Small intestine (tissue), 7 donors: ENCODE data around the gene ANOS1. TPM values are rescaled to one million over a fixed set of nuclear protein-coding genes. Genes with fewer than 3 reads are reported as not detected.
A peak's percentile ranks its signal among the peaks of the same experiment; 100 is the strongest.

Experiments used
- DNase-seq, 2 donors: peaks; one replicate each; pipeline versions ENCODE4 v3.0.0 to v3.0.0-alpha.2; 2013
- FAIRE-seq: peaks from 2 replicates; lab custom pipeline; 2012; peaks lifted over from hg19 to GRCh38; lab: Jason Lieb, UNC
- H3K27ac ChIP-seq, 3 donors: one replicate each; pipeline ENCODE4 v1.5.1; 2013; ENCODE audit warnings: low read length in 2 of 3, mild to moderate bottlenecking in 2 of 3, control low read depth in 1 of 3, inconsistent platforms in 1 of 3, low read depth in 1 of 3, moderate library complexity in 1 of 3
- H3K27me3 ChIP-seq, 3 donors: one replicate each; pipeline ENCODE4 v1.6.1; 2013; ENCODE audit warnings: low read length in 3 of 3, inconsistent platforms in 1 of 3; ENCODE audit not compliant: control insufficient read depth in 3 of 3, insufficient read depth in 3 of 3
- H3K36me3 ChIP-seq, 3 donors: one replicate each; pipeline ENCODE4 v1.6.1; 2013; ENCODE audit warnings: low read length in 3 of 3, inconsistent platforms in 1 of 3, low read depth in 1 of 3, mild to moderate bottlenecking in 1 of 3, moderate library complexity in 1 of 3; ENCODE audit not compliant: control insufficient read depth in 3 of 3, insufficient read depth in 2 of 3
- H3K4me1 ChIP-seq, 3 donors: one replicate each; pipeline ENCODE4 v1.6.1; 2013; ENCODE audit warnings: low read length in 2 of 3, inconsistent platforms in 1 of 3, low read depth in 1 of 3, mild to moderate bottlenecking in 1 of 3, moderate library complexity in 1 of 3; ENCODE audit not compliant: control insufficient read depth in 3 of 3, insufficient read depth in 2 of 3
- H3K4me3 ChIP-seq, 3 donors: one replicate each; pipeline ENCODE4 v1.5.1; 2013; ENCODE audit warnings: low read length in 3 of 3, control low read depth in 1 of 3, inconsistent platforms in 1 of 3, low read depth in 1 of 3, mild to moderate bottlenecking in 1 of 3, moderate library complexity in 1 of 3
- H3K9me3 ChIP-seq, 2 donors: one replicate each; pipeline ENCODE4 v1.6.1; 2013; ENCODE audit warnings: low read depth in 1 of 2, low read length in 1 of 2; ENCODE audit not compliant: control insufficient read depth in 2 of 2, insufficient read depth in 1 of 2
- WGBS, 3 donors: extraction: QIAGEN DNeasy Blood & Tissue Kit; methylation state at CpG; one replicate each; pipeline ENCODE4 v1.1.7; 2013; 5-methylcytosine and 5-hydroxymethylcytosine counted together
- polyA plus RNA-seq, 4 donors: library from polyadenylated mRNA; stranded (reverse) in 3 of 4; unstranded in 1 of 4; fragments of 200-250 nt in 3 of 4; fragments of 120-200 nt in 1 of 4; gene quantifications; one replicate each; pipeline versions ENCODE4 v1.2.1 to v1.2.3, GENCODE V29; 2013
- donor health status: healthy with polysubstance abuse.
- donor health status: control.
- donor health status: control.
- donor health status: Bipolar disorder and iron deficiency.
- donor health status: healthy.

The ANOS1 gene
- polyA plus RNA-seq, 4 donors: 0.19 to 0.87 TPM; not detected in 2

DNA sequence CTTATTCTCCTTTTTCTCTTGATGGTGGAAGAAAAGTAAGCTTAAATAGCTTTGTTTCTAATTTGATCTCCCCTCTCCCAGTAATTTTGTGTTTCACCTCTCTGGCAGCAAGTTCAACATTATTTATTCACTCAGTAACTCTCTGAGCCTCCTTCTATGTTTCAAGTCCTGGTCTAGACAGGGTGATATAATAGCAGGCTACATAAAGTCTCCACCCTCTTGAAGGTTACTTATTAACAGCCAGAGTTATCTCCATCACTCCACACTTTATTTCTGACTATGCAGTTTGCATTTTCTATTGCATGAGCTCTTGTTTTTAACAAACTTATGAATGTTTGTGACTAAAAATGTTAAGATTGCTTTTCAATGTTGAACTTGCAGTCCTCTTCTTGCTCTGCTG, 17.8 kb upstream of the ANOS1 start:
- FAIRE-seq: no peak
- H3K27me3 ChIP-seq: no peaks in the 10 kb centered on the region
- no peaks in the 10 kb centered on the region for H3K9me3 ChIP-seq

DNA sequence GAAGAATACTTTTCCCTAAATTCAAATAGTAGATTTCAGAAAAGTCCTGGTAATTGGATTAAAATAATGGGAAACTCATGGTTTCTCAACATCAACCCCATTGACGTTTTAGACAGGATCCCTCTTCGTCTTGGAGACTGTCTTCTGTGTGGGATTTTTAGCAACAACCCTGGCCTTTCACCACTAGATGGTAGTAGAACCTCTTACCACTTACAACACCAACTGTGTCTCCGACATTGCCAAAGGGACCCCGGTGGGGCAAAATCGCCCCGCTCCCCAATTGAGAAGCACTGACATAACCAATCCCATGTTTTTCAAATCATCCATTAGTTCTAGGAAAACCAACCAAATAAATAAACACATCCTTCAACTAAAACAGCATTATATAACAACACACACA, 16.9 kb upstream of the ANOS1 start:
- DNase-seq (peak; percentile 2 to 13), FAIRE-seq (no peak)
- no peak overlapping the region for H3K27ac ChIP-seq
- no peaks in the 10 kb centered on the region for H3K27me3 ChIP-seq
- H3K9me3 ChIP-seq: no peaks in the 10 kb centered on the region
- no peaks in the 10 kb centered on the region for H3K36me3 ChIP-seq
- H3K4me1 ChIP-seq: no peaks in the 10 kb centered on the region
- no peak overlapping the region for H3K4me3 ChIP-seq
- WGBS, 3 donors: 9 to 13% (median 12%) methylated on average over 6 of the region's 6 CpGs

More for the DNA sequence above, 17.8 kb upstream of the ANOS1 start:
- Histone ChIP-seq H3K4me3 (no peak overlapping the region), H3K36me3 (no peaks in the 10 kb centered on the region), H3K4me1 (no peaks in the 10 kb centered on the region), H3K27ac (no peak overlapping the region)
- peak in 1 of 2 donors; percentile 5 for DNase-seq

DNA sequence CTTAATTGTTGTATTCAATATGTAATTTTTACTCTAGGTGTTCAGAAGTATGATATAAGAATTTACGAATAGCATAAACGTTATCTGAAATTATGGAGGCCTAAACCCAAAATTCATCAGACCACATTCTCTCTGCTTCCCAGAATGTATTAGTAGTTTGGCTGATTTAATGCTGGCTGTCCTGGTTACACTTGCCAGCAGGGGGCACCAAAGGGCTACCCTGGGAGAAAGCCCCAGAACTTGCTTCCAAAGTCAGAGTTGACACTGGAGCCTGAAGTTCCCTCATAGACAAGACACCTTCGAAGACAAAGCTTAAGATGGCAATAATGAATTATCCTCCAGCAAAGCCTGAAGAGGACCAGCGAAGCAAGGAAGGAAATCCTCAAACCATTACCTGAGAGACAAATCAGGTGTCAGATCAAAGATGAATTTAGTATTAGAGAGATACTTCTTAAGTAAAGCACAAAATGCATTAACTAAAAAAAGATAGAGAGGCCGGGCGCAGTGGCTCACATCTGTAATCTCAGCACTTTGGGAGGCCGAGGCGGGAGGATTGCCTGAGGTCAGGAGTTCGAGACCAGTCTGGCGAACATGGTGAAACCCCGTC, 11.3 kb upstream of the ANOS1 start:
- Histone ChIP-seq H3K36me3 (no peaks in the 10 kb centered on the region), H3K4me1 (no peaks in the 10 kb centered on the region), H3K27me3 (no peaks in the 10 kb centered on the region), H3K9me3 (no peaks in the 10 kb centered on the region), H3K27ac (no peak overlapping the region), H3K4me3 (no peak overlapping the region)
- peak; percentile 33 to 37 for DNase-seq
- no peak for FAIRE-seq
- 61 to 72% (median 67%) methylated on average over 11 of the region's 11 CpGs for WGBS, 3 donors

DNA sequence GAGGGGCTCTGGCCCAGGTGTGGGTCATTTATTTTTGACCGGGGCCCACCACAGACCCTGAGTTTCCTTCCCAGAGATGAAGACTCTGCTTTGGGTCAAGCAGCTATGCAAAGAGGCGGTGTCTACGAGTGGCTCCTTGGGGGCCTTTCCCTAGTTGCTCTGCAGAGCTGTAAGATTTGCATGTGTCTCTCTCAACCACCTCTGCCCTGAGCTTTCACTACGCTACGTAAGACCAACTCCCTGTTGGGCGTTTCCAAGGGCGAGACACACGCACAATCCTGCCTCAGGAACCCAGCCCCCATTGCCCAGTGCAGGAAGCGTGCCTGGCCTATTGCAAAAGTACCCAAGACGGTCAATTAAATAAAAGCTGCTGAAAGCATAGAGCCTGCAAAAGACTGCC, 10.0 kb upstream of the ANOS1 start:
- no peak for DNase-seq
- Histone ChIP-seq H3K4me1 (no peaks in the 10 kb centered on the region), H3K36me3 (no peaks in the 10 kb centered on the region), H3K9me3 (no peaks in the 10 kb centered on the region), H3K27ac (no peak overlapping the region), H3K4me3 (no peak overlapping the region), H3K27me3 (no peaks in the 10 kb centered on the region)
- 82 to 91% (median 85%) methylated on average over 10 of the region's 10 CpGs for WGBS, 3 donors
- no peak for FAIRE-seq

DNA sequence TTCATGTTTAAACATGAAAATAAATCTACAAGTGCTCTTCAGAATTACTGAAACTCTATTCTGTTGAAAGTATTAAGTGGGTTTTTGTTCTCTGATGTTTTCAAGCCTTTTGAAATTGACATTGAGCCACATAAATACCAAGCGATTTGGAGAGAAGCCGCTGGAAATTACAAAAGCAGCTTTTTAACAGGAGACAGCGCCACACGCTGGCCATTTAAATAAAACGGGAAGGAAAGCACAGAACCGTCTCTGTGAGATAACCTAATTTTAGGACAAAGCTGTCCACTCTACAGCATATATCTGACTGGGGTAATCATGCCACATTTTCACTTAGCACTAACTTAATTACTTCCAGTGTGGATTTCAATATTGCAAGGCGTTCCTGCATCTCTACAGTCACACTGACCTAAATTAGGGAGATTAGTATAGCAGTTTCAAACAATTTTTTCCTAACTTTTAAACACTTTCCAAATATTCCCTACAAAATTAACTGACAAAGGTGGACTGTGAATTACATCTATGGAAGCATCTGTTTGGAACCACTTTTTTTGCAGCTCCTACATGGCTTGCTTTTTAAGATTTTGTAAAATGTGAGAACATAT, 6.8 kb upstream of the ANOS1 start:
- no peaks in the 10 kb centered on the region for H3K36me3 ChIP-seq
- H3K4me1 ChIP-seq: no peaks in the 10 kb centered on the region
- FAIRE-seq (no peak), DNase-seq (peak; percentile 15 to 28)
- H3K4me3 ChIP-seq: no peak overlapping the region
- H3K27me3 ChIP-seq: peaks cover 0 to 1% (median 0%) of the 10 kb centered on the region in 3 donors
- no peak overlapping the region for H3K27ac ChIP-seq
- H3K9me3 ChIP-seq: no peaks in the 10 kb centered on the region
- WGBS, 3 donors: 2% methylated on average over 7 of the region's 7 CpGs

DNA sequence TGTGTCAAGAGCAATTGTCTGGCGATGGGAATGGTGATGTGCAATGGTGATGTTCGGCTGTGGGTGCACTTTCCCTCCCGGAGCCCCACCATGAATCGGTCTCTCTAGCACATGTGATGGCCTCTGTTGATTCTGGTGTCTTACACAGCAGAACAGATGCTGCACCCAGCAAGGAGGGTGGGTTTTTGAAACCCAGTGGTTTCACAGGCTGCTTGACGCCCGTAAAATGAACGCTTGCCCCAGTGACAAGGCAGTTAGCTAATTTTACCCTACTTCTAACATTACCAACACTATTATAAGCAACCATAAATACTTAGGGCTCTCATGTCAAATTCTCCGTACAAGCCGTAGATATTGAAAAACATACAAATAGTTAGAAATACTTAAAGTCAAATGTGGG, 5.9 kb upstream of the ANOS1 start:
- FAIRE-seq: no peak
- no peak overlapping the region for H3K4me3 ChIP-seq
- H3K36me3 ChIP-seq: no peaks in the 10 kb centered on the region
- H3K4me1 ChIP-seq: no peaks in the 10 kb centered on the region
- no peak for DNase-seq
- no peaks in the 10 kb centered on the region for H3K9me3 ChIP-seq
- WGBS, 3 donors: 81 to 92% (median 90%) methylated on average over 9 of the region's 9 CpGs
- H3K27ac ChIP-seq: no peak overlapping the region
- peaks cover 0 to 7% (median 0%) of the 10 kb centered on the region in 3 donors for H3K27me3 ChIP-seq

DNA sequence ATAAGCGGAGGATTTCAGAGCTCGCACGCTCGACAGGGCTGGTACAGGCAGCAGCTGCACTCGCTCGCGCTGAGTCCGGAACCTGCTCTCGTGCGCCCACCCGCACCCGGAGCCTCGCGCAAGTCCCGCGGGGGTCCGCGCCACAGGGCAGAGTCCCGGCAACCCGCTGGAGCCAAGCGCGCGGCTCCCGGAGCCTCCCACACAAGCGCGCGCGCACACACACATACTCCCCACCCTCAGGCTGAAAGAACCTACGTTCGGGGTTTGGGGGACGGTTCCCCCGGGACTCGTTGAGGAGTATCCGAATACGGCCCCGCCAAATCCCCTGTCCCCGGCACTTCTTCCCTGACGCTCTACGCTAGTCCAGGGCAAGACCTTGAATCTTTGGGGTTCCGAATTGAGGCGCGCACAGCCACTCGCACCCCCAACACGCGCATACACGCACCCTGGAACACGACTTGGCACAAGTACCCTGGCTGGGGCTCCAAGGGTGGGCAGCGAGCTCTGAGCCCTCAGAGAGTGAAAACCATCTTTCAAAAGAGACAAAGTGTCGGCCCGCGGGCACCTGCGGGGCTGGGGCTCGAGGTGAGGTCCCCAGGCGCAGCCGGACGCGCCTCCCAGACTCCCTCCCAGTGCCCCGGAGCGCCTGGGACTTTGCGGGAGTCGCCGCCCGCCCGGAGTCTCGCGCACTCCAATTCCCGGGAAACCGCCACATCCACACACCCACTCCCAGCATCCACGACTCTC, 952 bp downstream of the ANOS1 start:
- H3K27me3 ChIP-seq: peaks cover 4 to 39% (median 13%) of the 10 kb centered on the region in 3 donors
- H3K36me3 ChIP-seq: no peaks in the 10 kb centered on the region
- FAIRE-seq (no peak), DNase-seq (peak in 1 of 2 donors; percentile 2)
- no peaks in the 10 kb centered on the region for H3K9me3 ChIP-seq
- no peak overlapping the region for H3K27ac ChIP-seq
- 2 to 13% (median 3%) methylated on average over 48 to 69 of the region's 69 CpGs for WGBS, 3 donors
- no peaks in the 10 kb centered on the region for H3K4me1 ChIP-seq
- peak overlapping the region in 1 of 3 donors; percentile 40 for H3K4me3 ChIP-seq

DNA sequence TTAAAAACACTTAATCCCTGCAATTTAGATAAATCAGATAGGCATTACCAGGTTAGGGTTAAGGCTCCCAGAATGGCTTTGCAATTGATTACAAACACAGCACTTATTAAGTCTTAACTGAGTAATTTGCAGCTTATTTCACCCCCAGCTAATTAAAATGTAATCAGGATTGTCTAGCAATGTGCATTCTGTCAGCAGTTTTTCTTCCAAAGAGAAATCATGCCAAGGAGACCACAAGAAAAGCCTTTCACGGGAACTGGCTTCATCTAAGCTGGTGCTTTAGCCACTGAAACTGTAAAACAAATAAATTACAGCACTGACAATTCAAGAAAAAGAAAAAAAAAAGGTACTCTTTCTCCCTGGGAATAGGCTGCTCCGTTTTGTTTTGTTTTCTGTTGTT, 2.1 kb downstream of the ANOS1 start:
- DNase-seq: no peak
- Histone ChIP-seq H3K27me3 (peaks cover 4 to 41% (median 13%) of the 10 kb centered on the region in 3 donors), H3K36me3 (no peaks in the 10 kb centered on the region), H3K4me3 (no peak overlapping the region), H3K9me3 (no peaks in the 10 kb centered on the region), H3K4me1 (no peaks in the 10 kb centered on the region), H3K27ac (no peak overlapping the region)
- FAIRE-seq: no peak
- WGBS, 3 donors: 5 to 18% (median 14%) methylated on average over 2 of the region's 2 CpGs
